PC-3 (cell line): ENCODE measurements around the gene PYDC2.

ENCODE experiments used
- CTCF ChIP-seq: fragments of 300-600 bp; sonication (generic); conservative IDR thresholded peaks from 2 replicates; pipeline ENCODE4 v1.5.1; 2017; ENCODE audit warnings: antibody characterized with exemption, low read depth, mild to moderate bottlenecking, low read length
- EZH2 ChIP-seq: fragments of 300-600 bp; sonication (generic); IDR thresholded peaks from one replicate; pipeline ENCODE4 v1.6.1; 2017; ENCODE audit warnings: antibody characterized with exemption, mild to moderate bottlenecking, low read length; ENCODE audit not compliant: unreplicated experiment
- EZH2phosphoT487 ChIP-seq: fragments of 300-600 bp; sonication (generic); IDR thresholded peaks from 2 replicates; pipeline ENCODE4 v1.6.1; 2018; ENCODE audit warnings: mild to moderate bottlenecking, antibody characterized with exemption, low read length, borderline replicate concordance

- no peak for TF ChIP-seq CTCF
- TF ChIP-seq EZH2: no peak
- TF ChIP-seq EZH2phosphoT487: no peak
These were observed 16.4 kb upstream of the PYDC2 start for GRCh38 chr3:191444569-191444968.
